ENCODE data around the gene MARF1.
"Not testable (repeated sequence)": the region's sequence is repeated elsewhere in the genome, so short reads cannot be mapped to it uniquely, and the experiment has no call there.

The MARF1 gene

GRCh38 chr16:15671530-15672117 lies 28.7 kb upstream of the MARF1 start:
- H3K27me3 Mint-ChIP-seq (ENCODE audit: low read depth) = no peaks in the 10 kb centered on the region
- peaks cover 7% of the 10 kb centered on the region for H3K4me1 Mint-ChIP-seq
- H3K9me3 Mint-ChIP-seq = no peaks in the 10 kb centered on the region
- TF ChIP-seq, protein P1, sequence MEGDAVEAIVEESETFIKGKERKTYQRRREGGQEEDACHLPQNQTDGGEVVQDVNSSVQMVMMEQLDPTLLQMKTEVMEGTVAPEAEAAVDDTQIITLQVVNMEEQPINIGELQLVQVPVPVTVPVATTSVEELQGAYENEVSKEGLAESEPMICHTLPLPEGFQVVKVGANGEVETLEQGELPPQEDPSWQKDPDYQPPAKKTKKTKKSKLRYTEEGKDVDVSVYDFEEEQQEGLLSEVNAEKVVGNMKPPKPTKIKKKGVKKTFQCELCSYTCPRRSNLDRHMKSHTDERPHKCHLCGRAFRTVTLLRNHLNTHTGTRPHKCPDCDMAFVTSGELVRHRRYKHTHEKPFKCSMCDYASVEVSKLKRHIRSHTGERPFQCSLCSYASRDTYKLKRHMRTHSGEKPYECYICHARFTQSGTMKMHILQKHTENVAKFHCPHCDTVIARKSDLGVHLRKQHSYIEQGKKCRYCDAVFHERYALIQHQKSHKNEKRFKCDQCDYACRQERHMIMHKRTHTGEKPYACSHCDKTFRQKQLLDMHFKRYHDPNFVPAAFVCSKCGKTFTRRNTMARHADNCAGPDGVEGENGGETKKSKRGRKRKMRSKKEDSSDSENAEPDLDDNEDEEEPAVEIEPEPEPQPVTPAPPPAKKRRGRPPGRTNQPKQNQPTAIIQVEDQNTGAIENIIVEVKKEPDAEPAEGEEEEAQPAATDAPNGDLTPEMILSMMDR (IDR thresholded peaks at IDR 0.05; ENCODE audit: unreplicated experiment in 3 of 3) = no peak
- H3K36me3 Mint-ChIP-seq (ENCODE audit: low read depth) = peaks cover 33% of the 10 kb centered on the region
- no peak overlapping the region for H3K4me3 Mint-ChIP-seq
- no peak overlapping the region for H3K27ac Mint-ChIP-seq

DNA sequence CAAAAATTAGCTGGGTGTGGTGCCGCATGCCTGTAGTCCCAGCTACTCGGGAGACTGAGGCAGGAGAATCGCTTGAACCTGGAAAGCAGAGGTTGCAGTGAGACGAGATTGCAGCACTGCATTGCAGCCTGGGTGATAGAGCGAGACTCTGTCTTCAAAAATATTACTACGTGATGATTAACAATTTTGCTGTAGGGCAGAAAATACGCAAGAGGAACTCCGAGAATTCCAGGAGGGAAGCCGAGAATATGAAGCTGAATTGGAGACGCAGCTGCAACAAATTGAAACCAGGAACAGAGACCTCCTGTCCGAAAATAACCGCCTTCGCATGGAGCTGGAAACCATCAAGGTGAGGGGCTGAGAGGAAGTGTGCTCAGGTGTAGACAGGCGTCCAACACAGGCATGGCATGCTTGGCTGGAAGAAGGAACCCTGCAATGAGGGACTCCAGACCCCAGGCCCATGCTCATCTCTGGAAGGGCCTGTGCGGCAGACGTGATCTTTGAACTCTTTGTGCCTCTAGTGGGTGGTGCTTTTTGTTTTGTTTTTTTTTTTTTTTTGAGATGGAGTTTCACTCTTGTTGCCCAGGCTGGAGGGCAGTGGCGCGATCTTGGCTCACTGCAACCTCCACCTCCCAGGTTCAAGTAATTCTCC lies 24.3 kb upstream of the MARF1 start:
- TF ChIP-seq, protein P1 (IDR thresholded peaks at IDR 0.05; ENCODE audit: unreplicated experiment in 3 of 3) = no peak
- peaks cover 35% of the 10 kb centered on the region for H3K36me3 Mint-ChIP-seq (ENCODE audit: low read depth)
- no peaks in the 10 kb centered on the region for H3K27me3 Mint-ChIP-seq (ENCODE audit: low read depth)
- H3K9me3 Mint-ChIP-seq = no peaks in the 10 kb centered on the region
- no peak overlapping the region for H3K4me3 Mint-ChIP-seq
- no peaks in the 10 kb centered on the region for H3K4me1 Mint-ChIP-seq
- H3K27ac Mint-ChIP-seq = no peak overlapping the region

DNA sequence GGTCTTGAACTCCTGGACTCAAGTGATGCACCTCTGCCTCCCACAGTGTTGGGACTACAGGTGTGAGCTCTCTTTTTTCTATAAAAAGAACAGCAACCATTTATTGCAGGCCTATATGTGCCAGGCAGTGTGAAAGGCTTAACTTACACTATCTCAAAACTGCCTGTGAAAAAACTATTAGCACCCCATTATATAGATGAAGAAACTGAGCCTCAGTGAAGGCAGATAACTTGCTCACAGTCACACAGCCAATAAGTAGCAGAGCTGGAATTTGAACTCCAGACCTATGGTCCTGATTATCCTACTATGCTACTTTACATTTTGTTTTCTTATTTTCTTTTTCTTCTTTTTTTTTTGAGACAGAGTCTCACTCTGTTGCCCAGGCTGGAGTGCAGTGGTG lies 22.2 kb upstream of the MARF1 start:
- H3K4me1 Mint-ChIP-seq = peaks cover 6% of the 10 kb centered on the region
- H3K27me3 Mint-ChIP-seq (ENCODE audit: low read depth) = no peaks in the 10 kb centered on the region
- peaks cover 23% of the 10 kb centered on the region for H3K36me3 Mint-ChIP-seq (ENCODE audit: low read depth)
- no peaks in the 10 kb centered on the region for H3K9me3 Mint-ChIP-seq
- H3K27ac Mint-ChIP-seq = no peak overlapping the region
- H3K4me3 Mint-ChIP-seq = no peak overlapping the region
- TF ChIP-seq, protein P1 (IDR thresholded peaks at IDR 0.05; ENCODE audit: unreplicated experiment in 3 of 3) = no peak

GRCh38 chr16:15660203-15660601 lies 17.2 kb upstream of the MARF1 start:
- Mint-ChIP-seq H3K4me1 (peaks cover 6% of the 10 kb centered on the region), H3K4me3 (no peak overlapping the region), H3K27ac (peak overlapping the region in 2 of 3 experiments; percentile 49 to 76), H3K27me3 (ENCODE audit: low read depth) (no peaks in the 10 kb centered on the region), H3K9me3 (no peaks in the 10 kb centered on the region), H3K36me3 (ENCODE audit: low read depth) (peaks cover 7% of the 10 kb centered on the region)
- TF ChIP-seq, protein P1 (IDR thresholded peaks at IDR 0.05; ENCODE audit: unreplicated experiment in 3 of 3) = no peak

DNA sequence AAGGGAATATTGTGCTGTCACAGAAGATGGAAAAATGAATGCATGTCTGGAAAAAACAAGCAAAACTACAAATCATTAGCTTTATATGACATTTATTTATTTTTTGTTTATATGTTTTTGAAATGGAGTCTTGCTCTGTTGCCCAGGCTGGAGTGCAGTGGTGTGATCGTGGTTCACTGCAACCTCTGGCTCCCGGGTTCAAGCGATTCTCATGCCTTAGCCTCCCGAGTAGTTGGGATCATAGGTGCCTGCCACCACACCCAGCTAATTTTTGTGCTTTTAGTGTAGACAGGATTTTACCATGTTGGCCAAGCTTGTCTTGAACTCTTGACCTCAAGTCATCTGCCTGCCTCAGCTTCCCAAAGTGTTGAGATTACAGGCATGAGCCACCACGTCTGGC lies 15.6 kb upstream of the MARF1 start:
- TF ChIP-seq, protein P1 (IDR thresholded peaks at IDR 0.05; ENCODE audit: unreplicated experiment in 3 of 3) = no peak
- H3K27me3 Mint-ChIP-seq (ENCODE audit: low read depth) = no peaks in the 10 kb centered on the region
- no peaks in the 10 kb centered on the region for H3K9me3 Mint-ChIP-seq
- no peak overlapping the region for H3K4me3 Mint-ChIP-seq
- peaks cover 6% of the 10 kb centered on the region for H3K4me1 Mint-ChIP-seq
- H3K27ac Mint-ChIP-seq = no peak overlapping the region
- H3K36me3 Mint-ChIP-seq (ENCODE audit: low read depth) = peaks cover 3% of the 10 kb centered on the region

DNA sequence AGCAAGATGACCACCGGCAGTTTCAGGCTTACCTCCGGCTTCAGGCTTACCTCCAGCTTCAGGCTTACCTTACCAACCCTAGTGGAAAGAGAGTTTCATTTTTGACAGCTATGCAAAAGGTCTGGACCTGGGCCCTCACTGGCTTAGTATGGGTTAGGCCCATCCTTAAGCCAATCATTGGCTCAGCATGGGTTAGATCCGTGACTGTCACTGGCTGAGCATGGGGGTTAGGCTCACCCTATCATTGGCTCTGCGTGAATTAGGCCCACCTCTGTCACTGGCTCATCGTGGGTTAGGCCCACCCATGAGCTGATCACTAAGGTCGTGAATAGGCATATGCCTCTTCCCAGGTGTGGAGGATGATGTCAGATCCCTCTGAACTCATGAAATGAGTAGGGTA lies 15.2 kb upstream of the MARF1 start:
- no peaks in the 10 kb centered on the region for H3K9me3 Mint-ChIP-seq
- H3K4me1 Mint-ChIP-seq = peaks cover 9% of the 10 kb centered on the region
- no peaks in the 10 kb centered on the region for H3K27me3 Mint-ChIP-seq (ENCODE audit: low read depth)
- H3K36me3 Mint-ChIP-seq (ENCODE audit: low read depth) = no peaks in the 10 kb centered on the region
- no peak overlapping the region for H3K27ac Mint-ChIP-seq
- TF ChIP-seq, protein P1 (IDR thresholded peaks at IDR 0.05; ENCODE audit: unreplicated experiment in 3 of 3) = no peak
- H3K4me3 Mint-ChIP-seq = no peak overlapping the region

- H3K36me3 Mint-ChIP-seq (ENCODE audit: low read depth); H3K9me3 Mint-ChIP-seq; H3K4me3 Mint-ChIP-seq; H3K27ac Mint-ChIP-seq; H3K27me3 Mint-ChIP-seq (ENCODE audit: low read depth): not testable (repeated sequence)
- peaks cover 17% of the 10 kb centered on the region for H3K4me1 Mint-ChIP-seq
Measured at GRCh38 chr16:15655561-15655960, 12.6 kb upstream of the MARF1 start.
